ENCODE results near the gene TMEM31. TPM values are rescaled to one million over a fixed set of nuclear protein-coding genes. Genes with fewer than 3 reads are reported as not detected.
A peak's percentile ranks its signal among the peaks of the same experiment; 100 is the strongest.

The TMEM31 gene
- total RNA-seq, 1 experiment from 2014 or later: not detected

DNA sequence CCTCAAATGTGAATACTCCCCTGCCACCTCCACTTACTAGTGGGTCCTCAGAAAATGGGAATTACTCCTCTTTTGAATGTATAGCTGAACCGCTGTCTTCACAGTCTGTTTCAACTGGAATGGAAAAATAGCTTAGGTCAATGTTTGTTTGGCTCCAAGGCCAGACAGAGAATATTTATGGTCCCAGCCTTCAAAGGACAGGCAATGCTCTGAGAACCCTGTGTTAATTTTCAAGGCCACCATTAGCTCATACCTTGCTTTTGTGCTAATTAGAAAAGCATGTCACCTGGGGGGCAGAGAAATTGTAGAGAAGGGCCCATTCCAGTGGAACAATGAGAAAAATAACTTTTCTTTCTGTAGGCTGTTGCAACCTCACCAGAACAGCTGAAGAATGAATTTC is 19.6 kb upstream of the TMEM31 start:
- Histone ChIP-seq H3K4me3 (no peak overlapping the region), H3K79me2 (ENCODE audit: low read depth) (peaks cover 11% of the 10 kb centered on the region), H2AFZ (no peak overlapping the region), H3K9me2 (ENCODE audit: insufficient read depth) (no peaks in the 10 kb centered on the region), H3F3A (ENCODE audit: insufficient read depth, low read depth) (peaks cover 14% of the 10 kb centered on the region; the same call in 1 of the 2 replicates), H3K36me3 (ENCODE audit: low read depth) (no peaks in the 10 kb centered on the region), H3K27me3 (ENCODE audit: insufficient read depth, low read depth) (no peaks in the 10 kb centered on the region), H4K20me1 (ENCODE audit: insufficient read depth) (no peaks in the 10 kb centered on the region), H3K4me1 (replicated peaks; ENCODE audit: insufficient read depth) (peaks cover 8% of the 10 kb centered on the region; the same call in 1 of the 2 replicates), H3K9me3 (ENCODE audit: insufficient read depth, low read depth) (no peaks in the 10 kb centered on the region), H3K4me2 (no peak overlapping the region), H3K27ac (no peak overlapping the region)
- ChIA-PET POLR2A (ENCODE audit: unreplicated experiment) (interaction anchor here (0.7 kb wide), 1 partner anchor 13 kb away, joined by 5 read pairs; no protein-coding TSS in a partner anchor), CTCF (no interaction called here)
- no peak for TF ChIP-seq EZH2 (IDR thresholded peaks at IDR 0.05; ENCODE audit: low read depth)
- TF ChIP-seq, protein P1, sequence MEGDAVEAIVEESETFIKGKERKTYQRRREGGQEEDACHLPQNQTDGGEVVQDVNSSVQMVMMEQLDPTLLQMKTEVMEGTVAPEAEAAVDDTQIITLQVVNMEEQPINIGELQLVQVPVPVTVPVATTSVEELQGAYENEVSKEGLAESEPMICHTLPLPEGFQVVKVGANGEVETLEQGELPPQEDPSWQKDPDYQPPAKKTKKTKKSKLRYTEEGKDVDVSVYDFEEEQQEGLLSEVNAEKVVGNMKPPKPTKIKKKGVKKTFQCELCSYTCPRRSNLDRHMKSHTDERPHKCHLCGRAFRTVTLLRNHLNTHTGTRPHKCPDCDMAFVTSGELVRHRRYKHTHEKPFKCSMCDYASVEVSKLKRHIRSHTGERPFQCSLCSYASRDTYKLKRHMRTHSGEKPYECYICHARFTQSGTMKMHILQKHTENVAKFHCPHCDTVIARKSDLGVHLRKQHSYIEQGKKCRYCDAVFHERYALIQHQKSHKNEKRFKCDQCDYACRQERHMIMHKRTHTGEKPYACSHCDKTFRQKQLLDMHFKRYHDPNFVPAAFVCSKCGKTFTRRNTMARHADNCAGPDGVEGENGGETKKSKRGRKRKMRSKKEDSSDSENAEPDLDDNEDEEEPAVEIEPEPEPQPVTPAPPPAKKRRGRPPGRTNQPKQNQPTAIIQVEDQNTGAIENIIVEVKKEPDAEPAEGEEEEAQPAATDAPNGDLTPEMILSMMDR (conservative IDR thresholded peaks at IDR 0.05): no peak
- no peak for DNase-seq
- intact Hi-C loops (cut with micrococcal nuclease; ENCODE audit: unreplicated experiment): no loop called here
- no TSS peak for BruUV-seq (replicated peaks)

DNA sequence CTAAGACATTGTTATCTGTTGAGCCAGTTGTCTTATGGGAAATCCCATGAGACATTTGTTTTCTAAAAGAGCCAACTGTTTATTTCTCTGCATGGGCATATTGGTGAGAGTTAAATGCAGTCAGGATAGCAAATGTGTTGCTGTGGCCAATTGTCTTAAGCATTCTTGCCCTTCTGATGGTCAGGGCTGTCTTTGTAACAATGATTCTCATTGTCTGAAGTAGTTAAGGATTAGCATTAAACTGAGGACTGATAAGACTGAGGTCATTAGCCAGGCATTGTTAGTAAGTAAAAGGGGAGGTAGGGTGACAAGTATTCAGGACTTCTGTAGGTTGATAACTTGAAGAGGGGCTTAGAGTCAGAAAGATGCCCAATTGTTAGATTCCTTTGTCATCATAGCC is 13.0 kb upstream of the TMEM31 start:
- no peak overlapping the region for H3K4me2 ChIP-seq
- no TSS peak for BruUV-seq (replicated peaks)
- CTCF ChIA-PET: no interaction called here
- no peaks in the 10 kb centered on the region for H3K36me3 ChIP-seq (ENCODE audit: low read depth)
- intact Hi-C loops (cut with micrococcal nuclease; ENCODE audit: unreplicated experiment): no loop called here
- no peaks in the 10 kb centered on the region for H3K9me2 ChIP-seq (ENCODE audit: insufficient read depth)
- H3K4me1 ChIP-seq (replicated peaks; ENCODE audit: insufficient read depth): peaks cover 11% of the 10 kb centered on the region; the same call in 1 of the 2 replicates
- H4K20me1 ChIP-seq (ENCODE audit: insufficient read depth): no peaks in the 10 kb centered on the region
- H3K27ac ChIP-seq: no peak overlapping the region
- POLR2A ChIA-PET (ENCODE audit: unreplicated experiment): no interaction called here
- no peak for DNase-seq
- no peaks in the 10 kb centered on the region for H3K9me3 ChIP-seq (ENCODE audit: insufficient read depth, low read depth)
- no peaks in the 10 kb centered on the region for H3K79me2 ChIP-seq (ENCODE audit: low read depth)
- H3K4me3 ChIP-seq: no peak overlapping the region
- no peak overlapping the region for H2AFZ ChIP-seq
- H3F3A ChIP-seq (ENCODE audit: insufficient read depth, low read depth): no peaks in the 10 kb centered on the region
- TF ChIP-seq, protein P1 (conservative IDR thresholded peaks at IDR 0.05): no peak
- no peak for TF ChIP-seq EZH2 (IDR thresholded peaks at IDR 0.05; ENCODE audit: low read depth)
- H3K27me3 ChIP-seq (ENCODE audit: insufficient read depth, low read depth): no peaks in the 10 kb centered on the region

- Histone ChIP-seq H3K27me3 (ENCODE audit: insufficient read depth, low read depth) (no peaks in the 10 kb centered on the region), H3K4me3 (no peak overlapping the region), H3K4me2 (peak overlapping the region; percentile 21; the same call in 1 of the 2 replicates), H3K9me2 (ENCODE audit: insufficient read depth) (no peaks in the 10 kb centered on the region), H4K20me1 (ENCODE audit: insufficient read depth) (no peaks in the 10 kb centered on the region), H3K79me2 (ENCODE audit: low read depth) (no peaks in the 10 kb centered on the region), H3K4me1 (replicated peaks; ENCODE audit: insufficient read depth) (peaks cover 11% of the 10 kb centered on the region; the same call in 1 of the 2 replicates), H3F3A (ENCODE audit: insufficient read depth, low read depth) (no peaks in the 10 kb centered on the region), H3K27ac (no peak overlapping the region), H3K9me3 (ENCODE audit: insufficient read depth, low read depth) (no peaks in the 10 kb centered on the region), H3K36me3 (ENCODE audit: low read depth) (no peaks in the 10 kb centered on the region), H2AFZ (no peak overlapping the region)
- CTCF ChIA-PET: no interaction called here
- POLR2A ChIA-PET (ENCODE audit: unreplicated experiment): no interaction called here
- TF ChIP-seq EZH2 (IDR thresholded peaks at IDR 0.05; ENCODE audit: low read depth): no peak
- TF ChIP-seq, protein P1 (conservative IDR thresholded peaks at IDR 0.05): no peak
- BruUV-seq (replicated peaks): no TSS peak
- intact Hi-C loops (cut with micrococcal nuclease; ENCODE audit: unreplicated experiment): no loop called here
- peak in 1 of 2 experiments; percentile 52 for DNase-seq
These were observed 11.5 kb upstream of the TMEM31 start for GRCh38 chrX:103699243-103699642.

Measured in PC-9 (cell line).